HCT116 (cell line): ENCODE results near the gene ZNF333.

Experiments
- CTCF ChIP-seq, 3 experiments: fragments of 200-600 bp in 1 of 3; sonication (generic) in 1 of 3; IDR thresholded peaks in 2 of 3; conservative IDR thresholded peaks in 1 of 3; 2 replicates each; pipeline ENCODE4 v1.5.1; 2012 to 2017; ENCODE audit warnings: low read depth in 2 of 3, low read length in 2 of 3, antibody characterized with exemption in 1 of 3, borderline replicate concordance in 1 of 3, control low read depth in 1 of 3, mild to moderate bottlenecking in 1 of 3, mixed read lengths in 1 of 3, mixed run types in 1 of 3, moderate library complexity in 1 of 3; ENCODE audit not compliant: insufficient read depth in 1 of 3
- EZH2 ChIP-seq: fragments of 200-600 bp; sonication (generic); IDR thresholded peaks from 2 replicates; pipeline ENCODE4 v1.6.1; 2017; ENCODE audit warnings: antibody characterized with exemption, mixed run types
- MAX ChIP-seq: IDR thresholded peaks from 2 replicates; pipeline ENCODE4 v1.6.1; 2012
- POLR2A ChIP-seq: IDR thresholded peaks from 2 replicates; pipeline ENCODE4 v1.7.0; 2011; ENCODE audit warnings: borderline replicate concordance; ENCODE audit not compliant: insufficient read depth, insufficient read length; ENCODE audit errors: extremely low read depth
- POLR2AphosphoS5 ChIP-seq: IDR thresholded peaks from 2 replicates; pipeline ENCODE4 v1.6.1; 2011; ENCODE audit warnings: mild to moderate bottlenecking, low read depth, low read length, moderate library complexity
- RAD21 ChIP-seq: IDR thresholded peaks from 2 replicates; pipeline ENCODE4 v1.6.1; 2012; ENCODE audit warnings: low read depth, mild to moderate bottlenecking
- REST ChIP-seq: IDR thresholded peaks from 2 replicates; pipeline ENCODE4 v1.6.1; 2012; ENCODE audit warnings: low read depth
- SIN3A ChIP-seq: IDR thresholded peaks from 2 replicates; pipeline ENCODE4 v1.6.1; 2012; ENCODE audit warnings: low read depth
- YY1 ChIP-seq: IDR thresholded peaks from 2 replicates; pipeline ENCODE4 v1.6.1; 2011; ENCODE audit warnings: low read length, low read depth, moderate library complexity, mild to moderate bottlenecking; ENCODE audit not compliant: insufficient replicate concordance; ENCODE audit errors: extremely low read depth

- TF ChIP-seq CTCF (IDR thresholded peaks at IDR 0.05 in 2 of 3, conservative IDR thresholded peaks at IDR 0.05 in 1 of 3; ENCODE audit: borderline replicate concordance in 1 of 3, insufficient read depth in 1 of 3, low read depth in 2 of 3, low read length in 2 of 3) (no peak), YY1 (no peak), POLR2A (no peak), MAX (no peak), REST (no peak), SIN3A (no peak), EZH2 (no peak), POLR2AphosphoS5 (no peak), RAD21 (no peak)
Measured at GRCh38 chr19:14694641-14695266, 4.9 kb downstream of the ZNF333 start.
